Parathyroid adenoma (tissue), 2 donors: ENCODE measurements around the gene VAPB.
A peak's percentile ranks its signal among the peaks of the same experiment; 100 is the strongest.

Experiments
- H2AFZ ChIP-seq: fragments of 300-600 bp; sonication (generic); one replicate; pipeline ENCODE4 v1.7.0; 2017; ENCODE audit warnings: antibody characterized with exemption, mild to moderate bottlenecking
- H3K27ac ChIP-seq: fragments of 300-600 bp; sonication (generic); one replicate; pipeline ENCODE4 v1.7.0; 2017
- H3K27me3 ChIP-seq: fragments of 300-600 bp; sonication (generic); one replicate; pipeline ENCODE4 v1.7.0; 2017; ENCODE audit warnings: low read length; ENCODE audit not compliant: control insufficient read depth, insufficient read depth
- H3K36me3 ChIP-seq: fragments of 300-600 bp; sonication (generic); one replicate; pipeline ENCODE4 v1.7.0; 2017; ENCODE audit warnings: low read length; ENCODE audit not compliant: control insufficient read depth, insufficient read depth
- H3K4me1 ChIP-seq: fragments of 300-600 bp; sonication (generic); one replicate; pipeline ENCODE4 v1.7.0; 2017; ENCODE audit warnings: control low read depth
- H3K4me2 ChIP-seq: fragments of 300-600 bp; sonication (generic); one replicate; pipeline ENCODE4 v1.7.0; 2017; ENCODE audit warnings: low read length
- H3K4me3 ChIP-seq: fragments of 300-600 bp; sonication (generic); one replicate; pipeline ENCODE4 v1.7.0; 2017; ENCODE audit warnings: low read depth, low read length
- H3K79me2 ChIP-seq: fragments of 300-600 bp; sonication (generic); one replicate; pipeline ENCODE4 v1.7.0; 2017; ENCODE audit warnings: control low read depth
- H3K9ac ChIP-seq: fragments of 300-600 bp; sonication (generic); one replicate; pipeline ENCODE4 v1.7.0; 2017; ENCODE audit warnings: mild to moderate bottlenecking
- H3K9me3 ChIP-seq: fragments of 300-600 bp; sonication (generic); one replicate; pipeline ENCODE4 v1.7.0; 2017; ENCODE audit warnings: low read length; ENCODE audit not compliant: control insufficient read depth
- CTCF ChIP-seq: fragments of 300-600 bp; sonication (generic); IDR thresholded peaks from one replicate; pipeline ENCODE4 v1.7.0; 2017; ENCODE audit warnings: antibody characterized with exemption, mild to moderate bottlenecking
- donor health status: primary hyperparathyroidism.

VAPB gene

GRCh38 chr20:58342104-58342945 lies 46.7 kb upstream of the VAPB start:
- peaks cover 12% of the 10 kb centered on the region for H3K79me2 ChIP-seq
- H3K36me3 ChIP-seq = no peaks in the 10 kb centered on the region
- peaks cover 16% of the 10 kb centered on the region for H3K4me1 ChIP-seq
- no peak overlapping the region for H2AFZ ChIP-seq
- peak overlapping the region; percentile 62 for H3K27ac ChIP-seq
- no peak overlapping the region for H3K9ac ChIP-seq
- peak overlapping the region; percentile 31 for H3K4me2 ChIP-seq
- H3K9me3 ChIP-seq = no peaks in the 10 kb centered on the region
- H3K27me3 ChIP-seq = no peaks in the 10 kb centered on the region
- no peak overlapping the region for H3K4me3 ChIP-seq
- no peak for TF ChIP-seq CTCF

GRCh38 chr20:58344741-58345140 lies 44.3 kb upstream of the VAPB start:
- H3K27ac ChIP-seq = no peak overlapping the region
- H3K4me3 ChIP-seq = no peak overlapping the region
- H3K79me2 ChIP-seq = peaks cover 7% of the 10 kb centered on the region
- no peak overlapping the region for H3K9ac ChIP-seq
- H3K9me3 ChIP-seq = no peaks in the 10 kb centered on the region
- no peaks in the 10 kb centered on the region for H3K36me3 ChIP-seq
- no peak overlapping the region for H2AFZ ChIP-seq
- H3K4me1 ChIP-seq = peaks cover 14% of the 10 kb centered on the region
- TF ChIP-seq CTCF = no peak
- no peaks in the 10 kb centered on the region for H3K27me3 ChIP-seq
- no peak overlapping the region for H3K4me2 ChIP-seq

- H3K4me3 ChIP-seq = no peak overlapping the region
- no peaks in the 10 kb centered on the region for H3K36me3 ChIP-seq
- H3K79me2 ChIP-seq = no peaks in the 10 kb centered on the region
- H3K9ac ChIP-seq = no peak overlapping the region
- no peak overlapping the region for H2AFZ ChIP-seq
- no peak overlapping the region for H3K27ac ChIP-seq
- H3K9me3 ChIP-seq = no peaks in the 10 kb centered on the region
- H3K4me2 ChIP-seq = no peak overlapping the region
- H3K27me3 ChIP-seq = no peaks in the 10 kb centered on the region
- TF ChIP-seq CTCF = no peak
- no peaks in the 10 kb centered on the region for H3K4me1 ChIP-seq
Observed at GRCh38 chr20:58349570-58349969, 39.5 kb upstream of the VAPB start.

GRCh38 chr20:58352468-58352867 lies 36.6 kb upstream of the VAPB start:
- Histone ChIP-seq H3K9me3 (no peaks in the 10 kb centered on the region), H3K27me3 (no peaks in the 10 kb centered on the region), H3K4me2 (no peak overlapping the region), H3K27ac (no peak overlapping the region), H3K79me2 (no peaks in the 10 kb centered on the region), H3K4me3 (no peak overlapping the region), H3K36me3 (no peaks in the 10 kb centered on the region), H2AFZ (no peak overlapping the region), H3K9ac (no peak overlapping the region), H3K4me1 (no peaks in the 10 kb centered on the region)
- no peak for TF ChIP-seq CTCF

- Histone ChIP-seq H3K4me1 (no peaks in the 10 kb centered on the region), H3K9me3 (no peaks in the 10 kb centered on the region), H3K4me3 (no peak overlapping the region), H3K36me3 (no peaks in the 10 kb centered on the region), H2AFZ (no peak overlapping the region), H3K4me2 (no peak overlapping the region), H3K79me2 (no peaks in the 10 kb centered on the region), H3K9ac (no peak overlapping the region), H3K27me3 (no peaks in the 10 kb centered on the region), H3K27ac (no peak overlapping the region)
- peak; percentile 22 for TF ChIP-seq CTCF
Observed at GRCh38 chr20:58359441-58359840, 29.6 kb upstream of the VAPB start.
